Measurements from ENCODE around the gene RBL1. TPM values are rescaled to one million over a fixed set of nuclear protein-coding genes. Genes with fewer than 3 reads are reported as not detected.
A peak's percentile ranks its signal among the peaks of the same experiment; 100 is the strongest.
"Not testable (repeated sequence)": the region's sequence is repeated elsewhere in the genome, so short reads cannot be mapped to it uniquely, and the experiment has no call there.

Gene RBL1
- total and polyA plus RNA-seq, 12 donors = 0.97 to 6.5 (median 3.8) TPM

DNA sequence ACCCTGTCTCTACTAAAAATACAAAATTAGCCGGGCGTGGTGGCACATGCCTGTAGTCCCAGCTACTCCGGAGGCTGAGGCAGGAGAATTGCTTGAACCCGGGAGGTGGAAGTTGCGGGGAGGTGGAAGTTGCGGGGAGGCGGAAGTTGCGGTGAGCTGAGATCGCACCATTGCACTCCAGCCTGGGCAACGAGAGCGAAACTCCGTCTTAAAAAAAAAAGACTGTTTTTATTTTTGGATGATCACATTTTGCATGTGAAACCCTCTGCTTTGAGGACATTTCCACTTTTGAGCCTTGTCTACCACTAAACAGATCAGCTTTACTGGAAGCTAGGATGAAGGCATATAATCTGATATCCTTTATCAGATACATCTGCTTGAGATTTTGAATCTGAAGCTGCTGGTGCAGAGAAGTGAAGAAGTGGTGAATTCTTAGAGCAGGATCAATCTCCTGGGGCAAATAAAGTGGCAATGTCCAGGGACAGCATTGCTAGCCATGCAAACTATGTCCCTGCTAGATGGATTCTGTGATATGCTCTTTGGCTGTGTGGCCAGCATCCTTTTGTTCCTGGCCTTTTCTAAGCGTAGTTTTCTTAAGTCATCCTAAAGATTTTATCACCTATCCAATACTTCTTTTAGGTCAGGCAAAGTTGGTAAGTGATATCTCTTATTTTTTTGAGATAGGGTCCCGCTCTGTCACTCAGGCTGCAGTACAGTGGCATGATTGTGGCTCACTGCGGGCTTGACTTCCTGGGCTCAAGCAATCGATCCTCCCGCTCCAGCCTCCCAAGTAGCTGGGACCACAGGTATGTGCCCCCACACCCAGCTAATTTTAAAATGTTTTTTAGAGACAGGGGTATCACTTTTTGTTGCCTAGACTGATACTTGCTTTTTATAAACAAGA lies 23.3 kb downstream of the RBL1 start:
- Histone ChIP-seq H3K4me3 (no peak overlapping the region), H3K9me3 (peaks cover 0 to 11% (median 0%) of the 10 kb centered on the region in 11 donors), H3K4me1 (peaks cover 0 to 3% (median 0%) of the 10 kb centered on the region in 9 donors), H3K36me3 (peaks cover 0 to 22% (median 0%) of the 10 kb centered on the region in 9 donors), H3K27me3 (no peaks in the 10 kb centered on the region), H3K27ac (no peak overlapping the region)
- no peak for TF ChIP-seq CTCF (IDR thresholded peaks at IDR 0.05)
- DNase-seq = no peak
- 91 to 93% methylated on average over 17 of the region's 17 CpGs for WGBS, 2 donors
- no peak for ATAC-seq
- intact Hi-C loops (cut with DNase I) = no loop called here

DNA sequence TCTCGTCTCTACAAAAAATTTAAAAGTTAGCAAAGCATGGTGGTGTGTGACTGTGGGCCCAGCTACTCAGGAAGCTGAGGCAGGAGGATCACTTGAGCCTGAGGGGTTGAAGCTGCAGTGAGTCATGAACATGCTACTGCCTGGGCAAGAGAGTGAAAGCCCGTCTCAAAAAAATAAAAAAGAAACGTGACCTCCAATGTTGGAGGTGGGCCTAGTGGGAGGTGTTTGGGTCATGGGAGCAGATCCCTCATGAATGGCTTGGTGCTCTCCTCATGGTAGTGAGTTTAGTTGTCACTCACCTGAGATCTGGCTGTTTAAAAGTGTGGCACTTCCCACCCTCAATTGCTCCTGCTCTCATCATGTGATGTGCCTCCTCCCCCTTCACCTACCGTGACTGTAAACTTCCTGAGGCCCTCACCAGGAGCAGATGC lies 24.3 kb downstream of the RBL1 start:
- 78 to 86% methylated on average over 4 of the region's 4 CpGs for WGBS, 2 donors
- H3K27ac ChIP-seq = peak overlapping the region in 1 of 10 donors; percentile 20
- H3K9me3 ChIP-seq = peaks cover 0 to 11% (median 0%) of the 10 kb centered on the region in 11 donors
- H3K36me3 ChIP-seq = peaks cover 0 to 28% (median 0%) of the 10 kb centered on the region in 9 donors
- no peak for DNase-seq
- no peaks in the 10 kb centered on the region for H3K27me3 ChIP-seq
- ATAC-seq = no peak
- H3K4me3 ChIP-seq = no peak overlapping the region
- H3K4me1 ChIP-seq = peaks cover 0 to 3% (median 0%) of the 10 kb centered on the region in 9 donors
- no peak for TF ChIP-seq CTCF (IDR thresholded peaks at IDR 0.05)
- intact Hi-C loops (cut with DNase I) = no loop called here

GRCh38 chr20:37069563-37069962 lies 26.2 kb downstream of the RBL1 start:
- intact Hi-C loops (cut with DNase I); H3K9me3 ChIP-seq; DNase-seq; H3K27me3 ChIP-seq; H3K4me1 ChIP-seq; H3K27ac ChIP-seq; ATAC-seq; H3K4me3 ChIP-seq: not testable (repeated sequence)
- H3K36me3 ChIP-seq = peaks cover 0 to 34% (median 0%) of the 10 kb centered on the region in 9 donors
- 95 to 97% methylated on average over 6 to 18 of the region's 25 CpGs for WGBS, 2 donors

GRCh38 chr20:37066168-37066567 lies 29.6 kb downstream of the RBL1 start:
- Histone ChIP-seq H3K27ac (no peak overlapping the region), H3K36me3 (peaks cover 0 to 57% (median 0%) of the 10 kb centered on the region in 9 donors), H3K4me1 (peaks cover 0 to under 1% (median 0%) of the 10 kb centered on the region in 9 donors), H3K9me3 (no peaks in the 10 kb centered on the region), H3K27me3 (no peaks in the 10 kb centered on the region), H3K4me3 (no peak overlapping the region)
- no peak for TF ChIP-seq CTCF (IDR thresholded peaks at IDR 0.05)
- intact Hi-C loops (cut with DNase I) = no loop called here
- DNase-seq (no peak), ATAC-seq (no peak)
- WGBS, 2 donors = 88 to 92% methylated on average over 2 of the region's 2 CpGs

GRCh38 chr20:37055276-37055675 lies 40.5 kb downstream of the RBL1 start:
- 96 to 99% methylated on average over 3 of the region's 3 CpGs for WGBS, 2 donors
- TF ChIP-seq CTCF (IDR thresholded peaks at IDR 0.05) = no peak
- Histone ChIP-seq H3K27me3 (no peaks in the 10 kb centered on the region), H3K4me1 (no peaks in the 10 kb centered on the region), H3K4me3 (no peak overlapping the region), H3K27ac (no peak overlapping the region), H3K9me3 (no peaks in the 10 kb centered on the region), H3K36me3 (peaks cover 0 to 85% (median 10%) of the 10 kb centered on the region in 9 donors)
- intact Hi-C loops (cut with DNase I) = no loop called here
- DNase-seq (no peak), ATAC-seq (no peak)

Data from heart right ventricle (tissue), 16 donors.